A549 (cell line): ENCODE data around the gene DOK7.

Source experiments
- CEBPB ChIP-seq, 2 experiments: fragments of >200 bp in 1 of 2; sonication (Bioruptor Twin) in 1 of 2; formaldehyde crosslinking in 1 of 2; IDR thresholded peaks; 2 replicates each; pipeline ENCODE4 v1.6.1; 2012 to 2016
- CHD2 ChIP-seq: fragments of 150-350 bp; IDR thresholded peaks from 2 replicates; pipeline ENCODE4 v1.6.1; 2014; ENCODE audit warnings: low read length; ENCODE audit not compliant: partially characterized antibody
- NR3C1 ChIP-seq: fragments of >200 bp; sonication (Bioruptor Twin); formaldehyde crosslinking; IDR thresholded peaks from 3 replicates; pipeline ENCODE4 v1.6.1; 2017
- POLR2A ChIP-seq: IDR thresholded peaks from 2 replicates; pipeline ENCODE4 v1.6.1; 2012; ENCODE audit warnings: mild to moderate bottlenecking, low read length
- POLR2AphosphoS2 ChIP-seq: conservative IDR thresholded peaks from 2 replicates; pipeline ENCODE4 v1.6.1; 2012; ENCODE audit warnings: low read length, improper control_type of control experiment, inconsistent platforms
- TF ChIP-seq, protein P1 (sequence below): fragments of >200 bp; sonication (Bioruptor Twin); formaldehyde crosslinking; IDR thresholded peaks from 3 replicates; pipeline ENCODE4 v1.5.1; 2016

DNA sequence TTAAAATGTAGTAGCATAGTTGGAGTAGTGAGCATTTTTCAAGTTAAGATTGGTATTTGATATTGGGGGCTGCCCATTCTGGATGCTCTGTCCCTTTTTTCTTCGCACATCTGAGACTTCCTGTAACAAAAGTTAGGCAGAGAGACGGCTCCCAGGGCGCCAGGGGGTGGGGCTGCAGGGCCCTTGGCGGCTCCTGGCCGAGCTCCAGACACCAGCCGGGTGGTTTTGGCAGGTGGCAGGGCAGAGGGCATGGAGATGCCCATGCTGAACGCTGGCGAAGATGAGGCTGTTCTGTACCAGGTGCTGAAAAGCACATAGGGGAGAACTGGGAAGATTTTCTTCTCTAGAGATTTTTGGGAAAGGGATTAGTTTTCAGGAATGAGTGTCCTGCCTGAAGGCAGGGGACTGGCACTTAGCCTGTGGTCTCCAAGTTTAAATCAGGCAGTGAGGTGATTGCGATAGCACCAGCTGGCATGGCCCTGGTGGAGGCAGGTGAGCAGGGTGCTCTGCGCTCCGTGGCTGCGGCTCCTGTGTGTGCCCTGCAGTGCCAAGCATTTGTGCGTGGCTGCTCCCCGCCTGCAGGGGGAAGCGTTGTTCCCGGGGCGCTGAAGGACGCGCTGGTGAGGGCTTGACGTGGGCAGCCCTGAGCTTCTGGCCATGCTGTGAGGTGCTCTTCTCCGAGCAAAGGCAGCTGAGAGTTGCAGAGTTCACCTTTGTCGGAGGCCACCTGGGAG, 44.9 kb upstream of the DOK7 start:
- TF ChIP-seq POLR2A (no peak), POLR2AphosphoS2 (no peak), NR3C1 (no peak), CEBPB (IDR thresholded peaks at IDR 0.05) (no peak), CHD2 (no peak)
- TF ChIP-seq, protein P1, sequence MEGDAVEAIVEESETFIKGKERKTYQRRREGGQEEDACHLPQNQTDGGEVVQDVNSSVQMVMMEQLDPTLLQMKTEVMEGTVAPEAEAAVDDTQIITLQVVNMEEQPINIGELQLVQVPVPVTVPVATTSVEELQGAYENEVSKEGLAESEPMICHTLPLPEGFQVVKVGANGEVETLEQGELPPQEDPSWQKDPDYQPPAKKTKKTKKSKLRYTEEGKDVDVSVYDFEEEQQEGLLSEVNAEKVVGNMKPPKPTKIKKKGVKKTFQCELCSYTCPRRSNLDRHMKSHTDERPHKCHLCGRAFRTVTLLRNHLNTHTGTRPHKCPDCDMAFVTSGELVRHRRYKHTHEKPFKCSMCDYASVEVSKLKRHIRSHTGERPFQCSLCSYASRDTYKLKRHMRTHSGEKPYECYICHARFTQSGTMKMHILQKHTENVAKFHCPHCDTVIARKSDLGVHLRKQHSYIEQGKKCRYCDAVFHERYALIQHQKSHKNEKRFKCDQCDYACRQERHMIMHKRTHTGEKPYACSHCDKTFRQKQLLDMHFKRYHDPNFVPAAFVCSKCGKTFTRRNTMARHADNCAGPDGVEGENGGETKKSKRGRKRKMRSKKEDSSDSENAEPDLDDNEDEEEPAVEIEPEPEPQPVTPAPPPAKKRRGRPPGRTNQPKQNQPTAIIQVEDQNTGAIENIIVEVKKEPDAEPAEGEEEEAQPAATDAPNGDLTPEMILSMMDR: peak; percentile 19; the same call in 1 of the 3 replicates
